Fibroblast of skin of right quadriceps (primary cell): ENCODE results near the gene SDK1.

Experiments used
- DNase-seq: peaks from one replicate; pipeline ENCODE4 v3.0.0-alpha.2; 2013

The SDK1 gene

GRCh38 chr7:3415861-3416312, 114.8 kb downstream of the SDK1 start:
- no peak for DNase-seq

- DNase-seq: no peak
These were observed 115.4 kb downstream of the SDK1 start for GRCh38 chr7:3416453-3416852.

GRCh38 chr7:3425087-3425486, 124.0 kb downstream of the SDK1 start:
- no peak for DNase-seq

DNA sequence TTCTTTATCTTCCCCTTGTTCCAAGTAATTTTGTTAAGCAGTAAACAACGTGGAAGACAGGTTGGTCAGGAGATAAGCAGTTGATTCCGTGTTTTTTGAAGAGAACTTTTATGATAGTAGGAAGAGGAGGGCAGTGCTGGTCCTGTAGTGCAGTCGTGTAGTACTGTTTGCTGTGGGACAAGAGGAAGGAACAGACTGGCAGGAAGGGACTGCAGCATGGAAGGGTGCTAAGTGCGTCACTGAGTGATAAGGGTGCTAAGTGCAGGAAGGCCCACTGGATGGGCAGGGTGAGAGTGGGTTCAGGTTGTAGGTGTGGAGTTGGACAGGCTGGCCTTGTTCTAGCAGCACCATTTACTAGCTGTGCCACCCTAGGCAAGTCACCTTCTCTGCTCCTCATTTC, 125.0 kb downstream of the SDK1 start:
- DNase-seq: no peak

DNA sequence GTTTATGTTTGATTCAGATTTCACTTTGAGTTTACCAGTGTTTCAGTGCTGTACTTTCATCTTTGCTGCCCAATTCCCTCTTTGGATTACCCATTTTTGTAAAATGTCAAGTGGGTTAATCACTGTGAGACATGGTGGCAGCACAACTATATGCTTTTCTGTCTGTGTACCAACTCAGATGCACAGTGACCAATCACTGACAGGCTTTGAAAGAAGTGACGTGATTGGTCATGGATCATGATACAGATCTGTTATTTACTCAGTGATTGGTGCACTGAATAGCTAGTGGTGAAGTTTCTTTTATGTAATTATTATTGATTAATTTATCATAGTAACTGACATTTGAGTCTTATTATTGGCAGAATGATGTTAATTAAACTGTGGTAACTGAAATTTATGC, 126.9 kb downstream of the SDK1 start:
- DNase-seq: no peak

DNA sequence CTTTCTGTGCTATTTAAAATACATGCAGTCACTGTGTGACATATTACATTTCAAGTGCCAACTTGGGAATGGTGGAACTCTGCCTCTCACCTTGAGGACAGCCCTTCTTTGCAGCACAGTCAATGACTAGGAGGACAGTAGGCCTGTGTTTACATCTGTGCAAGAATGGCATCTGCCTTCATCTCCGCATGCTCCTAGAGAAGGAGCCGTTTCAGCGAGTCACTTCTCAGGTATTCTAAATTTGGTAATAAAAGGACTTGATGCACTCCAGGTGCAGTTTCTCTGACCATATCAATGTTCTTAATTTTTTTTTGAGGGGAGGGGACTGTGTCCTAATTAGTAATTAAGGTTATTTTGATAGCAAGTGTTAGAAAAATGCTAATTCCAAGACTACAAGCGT, 128.9 kb downstream of the SDK1 start:
- DNase-seq: no peak

- no peak for DNase-seq
These were observed 129.5 kb downstream of the SDK1 start for GRCh38 chr7:3430588-3430987.

- DNase-seq: peak; percentile 42
These were observed 130.3 kb downstream of the SDK1 start for GRCh38 chr7:3431306-3431705.

DNA sequence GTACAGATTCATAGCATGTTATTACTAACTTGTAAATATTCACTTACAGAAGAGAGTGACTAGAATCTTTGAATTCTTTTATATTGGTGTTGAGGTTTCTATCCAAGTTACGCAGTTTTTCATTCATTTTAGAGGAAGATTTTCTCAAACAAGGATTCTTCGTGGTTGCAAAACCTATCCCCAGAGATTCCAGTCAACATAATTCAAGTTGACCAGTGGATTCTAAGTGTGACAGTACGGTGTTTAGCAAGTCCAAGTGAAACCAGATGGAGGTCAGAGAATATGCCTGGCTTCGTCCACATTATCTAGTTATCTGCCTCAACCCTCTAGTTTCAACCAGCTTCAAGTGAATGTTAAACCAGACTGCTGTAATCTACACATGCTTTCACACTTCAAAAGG, 131.9 kb downstream of the SDK1 start:
- peak; percentile 67 for DNase-seq

DNA sequence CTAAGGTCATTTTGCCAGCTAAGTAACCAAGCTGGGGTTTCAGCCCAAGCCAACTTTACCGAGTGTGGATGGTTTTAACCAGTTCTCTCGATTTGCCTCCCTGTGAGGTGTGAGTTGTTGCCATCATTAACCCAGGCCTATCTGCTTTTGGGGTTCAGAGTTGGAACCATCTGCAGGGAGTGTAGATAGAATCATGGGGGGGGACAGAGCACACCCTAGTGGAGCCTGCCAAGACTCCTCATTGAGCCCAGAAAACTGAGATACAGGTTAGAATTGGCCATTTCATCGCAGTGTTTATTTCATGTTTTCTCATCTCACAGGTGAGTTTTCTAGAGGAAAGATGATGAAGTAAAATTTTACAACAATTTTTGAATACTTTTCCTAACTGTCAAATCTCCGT, 133.6 kb downstream of the SDK1 start:
- DNase-seq: no peak

DNA sequence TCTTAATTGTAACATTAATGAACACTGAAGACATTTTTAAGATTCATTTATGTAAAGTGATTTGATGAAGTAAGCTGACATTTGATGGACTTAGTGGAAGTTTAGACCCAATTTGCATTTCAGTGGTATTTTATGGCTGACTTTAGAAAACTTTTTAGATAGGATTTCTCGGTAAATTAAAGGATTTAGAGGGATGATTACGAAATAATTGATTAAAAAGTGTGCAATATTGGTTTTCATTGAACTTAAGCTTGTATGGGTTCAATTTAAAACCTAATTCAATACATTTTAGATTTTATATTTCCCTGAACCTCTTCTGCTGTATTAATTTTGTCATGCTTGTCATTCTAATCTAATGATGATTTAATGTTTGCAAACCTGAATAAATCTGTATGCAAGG, 135.1 kb downstream of the SDK1 start:
- DNase-seq: no peak

DNA sequence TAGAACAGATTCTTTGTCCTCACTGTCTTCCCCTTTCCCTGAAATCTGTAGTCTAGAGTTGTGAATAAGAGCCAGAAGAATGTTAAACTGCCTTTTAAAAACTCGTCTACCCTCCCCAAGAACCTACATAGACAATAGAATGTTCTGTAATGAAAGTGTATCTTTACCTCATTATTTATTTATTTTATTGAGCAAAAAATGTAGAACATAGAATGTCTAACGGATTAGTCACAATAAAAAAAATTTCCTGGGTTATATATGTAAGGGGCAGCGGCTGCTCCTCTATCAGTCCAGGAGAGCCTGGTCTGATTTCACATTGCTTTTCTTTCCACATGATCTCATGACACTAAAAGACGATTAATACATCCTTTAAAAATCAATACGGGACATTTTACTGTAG, 135.7 kb downstream of the SDK1 start:
- peak; percentile 90 for DNase-seq

GRCh38 chr7:3437467-3437866, 136.4 kb downstream of the SDK1 start:
- no peak for DNase-seq

DNA sequence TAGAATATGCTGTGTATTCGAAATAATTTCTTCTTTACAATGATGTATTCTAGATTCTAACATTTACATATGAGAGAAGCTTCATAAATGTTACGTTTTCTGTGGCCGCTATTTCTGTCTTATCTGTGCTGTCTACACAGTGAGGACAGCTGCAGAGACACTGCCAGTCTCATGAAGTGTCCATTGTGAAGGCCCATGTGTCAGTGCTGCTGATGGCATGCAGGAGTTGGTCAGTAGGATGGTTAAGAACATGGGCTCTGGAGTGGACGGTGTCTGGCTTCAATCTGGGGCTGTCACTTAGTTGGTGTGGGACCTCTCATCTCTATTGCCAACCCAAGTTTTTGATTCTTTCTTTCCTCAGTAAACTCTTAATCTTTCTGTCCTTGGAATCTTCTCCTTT, 137.3 kb downstream of the SDK1 start:
- no peak for DNase-seq

- DNase-seq: peak; percentile 94
These were observed 138.4 kb downstream of the SDK1 start for GRCh38 chr7:3439333-3440030.

GRCh38 chr7:3440509-3440908, 139.5 kb downstream of the SDK1 start:
- DNase-seq: no peak

- no peak for DNase-seq
These were observed 142.7 kb downstream of the SDK1 start for GRCh38 chr7:3443716-3444115.

- no peak for DNase-seq
These were observed 145.7 kb downstream of the SDK1 start for GRCh38 chr7:3446786-3447185.

GRCh38 chr7:3451701-3452100, 150.6 kb downstream of the SDK1 start:
- DNase-seq: no peak

- no peak for DNase-seq
These were observed 152.3 kb downstream of the SDK1 start for GRCh38 chr7:3453398-3453797.

GRCh38 chr7:3455806-3456595, 154.9 kb downstream of the SDK1 start:
- peak; percentile 34 for DNase-seq

- no peak for DNase-seq
These were observed 158.1 kb downstream of the SDK1 start for GRCh38 chr7:3459111-3459510.

DNA sequence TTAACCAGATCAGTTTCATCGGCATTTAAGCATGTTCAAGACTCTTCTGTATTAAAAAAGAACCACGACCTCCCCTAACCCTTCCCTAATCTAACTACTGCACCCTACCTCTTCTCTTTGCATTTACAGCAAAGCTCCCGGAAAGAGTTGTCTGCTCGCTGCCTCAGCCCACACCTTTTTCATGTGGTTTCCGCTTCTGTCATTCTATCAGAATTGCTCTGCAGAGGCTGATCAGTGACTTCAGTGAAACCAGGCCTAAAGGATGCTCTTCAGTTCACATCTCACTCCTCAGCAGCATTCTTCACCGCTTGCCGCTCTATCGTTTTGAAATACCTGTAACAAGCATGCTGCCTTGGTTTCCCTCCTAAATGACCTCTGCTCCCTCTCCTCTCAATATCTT, 160.9 kb downstream of the SDK1 start:
- DNase-seq: no peak

GRCh38 chr7:3463696-3464095, 162.6 kb downstream of the SDK1 start:
- DNase-seq: no peak
